Left lung (tissue), 10 donors: ENCODE measurements around the gene PLXDC2. TPM values are rescaled to one million over a fixed set of nuclear protein-coding genes. Genes with fewer than 3 reads are reported as not detected.

Experiments
- ATAC-seq: fragments of 200-7000 bp; cut with Tn5 transposase; one replicate; pipeline ENCODE4 v1.9.1; 2020; ENCODE audit warnings: moderate library complexity
- DNase-seq, 4 donors: peaks; one replicate each; pipeline ENCODE4 v3.0.0-alpha.2; 2013 to 2020
- H3K27ac ChIP-seq, 2 donors: fragments of 200-600 bp; sonication (generic) in 1 of 2; one replicate each; pipeline versions ENCODE4 v1.5.0 to v1.8.0; 2020 to 2021
- H3K27me3 ChIP-seq, 2 donors: fragments of 200-600 bp; sonication (generic) in 1 of 2; one replicate each; pipeline versions ENCODE4 v1.5.0 to v1.8.0; 2020 to 2021
- H3K36me3 ChIP-seq, 2 donors: fragments of 200-600 bp; sonication (generic) in 1 of 2; one replicate each; pipeline versions ENCODE4 v1.5.0 to v1.8.0; 2020 to 2021
- H3K4me1 ChIP-seq, 2 donors: fragments of 200-600 bp; one replicate each; pipeline ENCODE4 v1.8.0; 2021
- H3K4me3 ChIP-seq, 2 donors: fragments of 200-600 bp; sonication (generic) in 1 of 2; one replicate each; pipeline versions ENCODE4 v1.5.0 to v1.8.0; 2020 to 2021; ENCODE audit warnings: mild to moderate bottlenecking in 1 of 2
- H3K9me3 ChIP-seq, 2 donors: fragments of 200-600 bp; sonication (generic) in 1 of 2; one replicate each; pipeline versions ENCODE4 v1.5.0 to v1.8.0; 2020 to 2021
- intact Hi-C, 2 donors: fragments of 100-400 bp; cut with DNase I; formaldehyde crosslinking; loops; one replicate each; pipeline versions ENCODE4 v1.11.2 to v1.14.2; 2022
- polyA plus RNA-seq, 6 donors: library from polyadenylated mRNA; unstranded; fragments of 120-200 nt; gene quantifications; one replicate each; pipeline ENCODE4 v1.2.1, GENCODE V29; 2013; ENCODE audit not compliant: insufficient read length in 6 of 6
- total RNA-seq, 2 donors: library from RNA; stranded (reverse); fragmentation: NEBNext Ultra II Directional; extraction: Animal tissue kit (Norgen Biotek cat#: 25700); gene quantifications; one replicate each; pipeline ENCODE4 v1.2.1, GENCODE V29; 2021
- TF ChIP-seq, protein P1 (sequence below), 2 donors: fragments of 200-600 bp; sonication (generic) in 1 of 2; IDR thresholded peaks; one replicate each; pipeline versions ENCODE4 v1.5.0 to v1.8.0; 2021; ENCODE audit warnings: antibody characterized with exemption in 2 of 2
- donor health status: DM: no; HTN: yes; CAD: no.
- donor health status: DM: no; HTN: no; CAD: no.

Gene PLXDC2
- total and polyA plus RNA-seq, 8 donors = 85.3 to 127 (median 112) TPM

DNA sequence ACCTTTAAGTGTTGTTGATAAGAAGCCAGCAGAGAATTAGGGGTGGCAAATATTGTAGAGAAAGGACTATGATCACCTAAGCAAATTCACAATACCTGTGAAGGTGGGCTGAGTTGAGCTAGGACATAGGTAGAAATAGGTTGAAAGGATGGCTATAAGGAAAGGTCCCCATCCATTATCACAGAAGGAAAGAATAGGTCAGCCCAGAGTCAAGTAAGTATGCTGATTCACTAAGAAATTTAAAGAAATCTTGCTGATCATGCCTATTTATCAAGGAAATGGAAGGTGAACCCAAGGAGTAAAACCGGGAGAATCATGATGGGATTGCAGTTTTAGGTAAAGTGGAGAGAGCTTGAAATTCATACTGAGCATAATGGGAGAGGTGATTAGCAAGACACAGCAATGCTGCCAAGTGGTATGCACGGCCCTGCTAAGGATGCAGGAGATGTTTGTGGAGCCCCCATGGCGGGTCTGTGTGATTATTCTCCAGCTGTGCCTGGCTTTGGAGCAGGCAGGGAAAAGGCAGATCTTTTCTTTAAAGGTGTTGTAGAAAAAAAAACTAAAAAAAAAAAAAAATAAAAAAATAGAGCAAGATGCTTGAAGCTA is 399.4 kb downstream of the PLXDC2 start:
- ATAC-seq = no peak
- Histone ChIP-seq H3K36me3 (peaks cover 0 to 6% of the 10 kb centered on the region in 2 donors), H3K9me3 (no peaks in the 10 kb centered on the region), H3K27ac (no peak overlapping the region), H3K4me1 (no peaks in the 10 kb centered on the region), H3K4me3 (no peak overlapping the region), H3K27me3 (no peaks in the 10 kb centered on the region)
- intact Hi-C loops = no loop called here
- DNase-seq = no peak
- TF ChIP-seq, protein P1, sequence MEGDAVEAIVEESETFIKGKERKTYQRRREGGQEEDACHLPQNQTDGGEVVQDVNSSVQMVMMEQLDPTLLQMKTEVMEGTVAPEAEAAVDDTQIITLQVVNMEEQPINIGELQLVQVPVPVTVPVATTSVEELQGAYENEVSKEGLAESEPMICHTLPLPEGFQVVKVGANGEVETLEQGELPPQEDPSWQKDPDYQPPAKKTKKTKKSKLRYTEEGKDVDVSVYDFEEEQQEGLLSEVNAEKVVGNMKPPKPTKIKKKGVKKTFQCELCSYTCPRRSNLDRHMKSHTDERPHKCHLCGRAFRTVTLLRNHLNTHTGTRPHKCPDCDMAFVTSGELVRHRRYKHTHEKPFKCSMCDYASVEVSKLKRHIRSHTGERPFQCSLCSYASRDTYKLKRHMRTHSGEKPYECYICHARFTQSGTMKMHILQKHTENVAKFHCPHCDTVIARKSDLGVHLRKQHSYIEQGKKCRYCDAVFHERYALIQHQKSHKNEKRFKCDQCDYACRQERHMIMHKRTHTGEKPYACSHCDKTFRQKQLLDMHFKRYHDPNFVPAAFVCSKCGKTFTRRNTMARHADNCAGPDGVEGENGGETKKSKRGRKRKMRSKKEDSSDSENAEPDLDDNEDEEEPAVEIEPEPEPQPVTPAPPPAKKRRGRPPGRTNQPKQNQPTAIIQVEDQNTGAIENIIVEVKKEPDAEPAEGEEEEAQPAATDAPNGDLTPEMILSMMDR (IDR thresholded peaks at IDR 0.05) = no peak

DNA sequence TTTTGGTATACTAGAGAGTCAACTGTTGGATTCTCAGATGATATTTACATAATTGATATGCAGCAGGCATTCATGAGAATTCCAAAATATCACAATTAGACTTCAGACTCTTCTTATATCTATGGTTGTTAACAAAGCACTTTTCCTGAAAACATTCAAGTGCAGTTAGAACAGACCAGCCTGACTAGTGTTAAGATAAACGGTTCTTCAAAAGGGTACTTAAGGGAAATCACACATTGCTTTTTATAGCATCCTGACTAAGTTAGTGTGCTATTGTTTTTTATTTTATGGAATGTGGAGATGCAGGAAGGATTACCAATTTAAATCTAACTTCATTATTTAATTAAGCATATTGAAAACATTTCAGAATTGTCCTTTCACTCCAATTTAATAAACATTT is 405.1 kb downstream of the PLXDC2 start:
- intact Hi-C loops = no loop called here
- no peak for DNase-seq
- TF ChIP-seq, protein P1 (IDR thresholded peaks at IDR 0.05) = no peak
- H3K4me3 ChIP-seq = no peak overlapping the region
- no peaks in the 10 kb centered on the region for H3K27me3 ChIP-seq
- H3K36me3 ChIP-seq = peaks cover 0 to 6% of the 10 kb centered on the region in 2 donors
- H3K9me3 ChIP-seq = no peaks in the 10 kb centered on the region
- H3K4me1 ChIP-seq = no peaks in the 10 kb centered on the region
- H3K27ac ChIP-seq = no peak overlapping the region
- ATAC-seq = no peak

DNA sequence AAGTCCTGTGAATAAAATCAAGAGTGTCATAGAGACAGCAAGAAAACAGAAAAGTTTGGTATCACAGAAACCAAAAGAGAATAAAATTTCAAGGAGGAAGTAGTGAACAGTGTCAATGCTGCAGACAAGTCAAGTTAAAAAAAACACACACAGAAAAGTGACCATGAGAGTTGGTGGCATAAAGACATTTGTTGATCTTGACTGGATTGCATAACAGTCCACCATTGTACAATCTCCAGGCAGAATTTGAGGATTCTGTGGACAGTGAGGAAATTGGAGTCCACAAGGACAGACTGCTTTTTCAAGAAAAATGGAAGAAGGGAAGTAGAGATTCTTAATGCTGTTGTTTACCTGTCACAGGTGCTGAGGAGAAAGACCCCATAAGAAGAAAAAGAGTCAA is 412.5 kb downstream of the PLXDC2 start:
- Histone ChIP-seq H3K36me3 (no peaks in the 10 kb centered on the region), H3K9me3 (no peaks in the 10 kb centered on the region), H3K4me1 (no peaks in the 10 kb centered on the region), H3K27me3 (no peaks in the 10 kb centered on the region), H3K4me3 (no peak overlapping the region), H3K27ac (no peak overlapping the region)
- TF ChIP-seq, protein P1 (IDR thresholded peaks at IDR 0.05) = no peak
- DNase-seq (no peak), ATAC-seq (no peak)
- intact Hi-C loops = no loop called here

DNA sequence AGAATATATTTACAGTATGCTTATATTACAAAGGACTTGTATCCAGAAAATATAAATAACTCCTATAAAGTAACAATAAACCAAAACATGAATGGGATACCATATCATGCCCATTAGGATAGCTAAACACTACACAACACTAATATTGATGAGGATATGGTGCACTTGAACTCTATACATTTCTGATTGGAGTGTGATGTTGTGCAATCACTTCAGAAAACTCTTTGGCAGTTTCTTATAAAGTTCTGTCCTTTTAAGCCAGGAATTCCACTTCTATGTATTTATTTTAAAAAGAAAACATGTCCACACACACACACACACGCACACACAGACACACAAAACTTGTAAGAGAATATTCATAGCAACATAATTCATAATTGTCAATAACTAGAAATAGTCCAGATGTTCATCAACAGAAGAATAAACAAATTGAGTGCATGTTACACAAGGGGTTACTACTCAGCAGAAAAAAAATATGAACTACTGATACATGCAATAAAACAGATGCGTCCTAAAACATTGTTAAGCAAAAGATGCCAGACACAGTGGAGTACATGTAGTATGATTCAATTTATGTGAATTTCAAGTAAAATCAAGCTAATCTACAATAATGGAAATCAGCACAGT is 416.0 kb downstream of the PLXDC2 start:
- Histone ChIP-seq H3K4me3 (no peak overlapping the region), H3K9me3 (no peaks in the 10 kb centered on the region), H3K36me3 (no peaks in the 10 kb centered on the region), H3K27ac (no peak overlapping the region), H3K27me3 (no peaks in the 10 kb centered on the region), H3K4me1 (no peaks in the 10 kb centered on the region)
- DNase-seq (peak in 2 of 4 donors; percentile 33 to 35), ATAC-seq (no peak)
- TF ChIP-seq, protein P1 (IDR thresholded peaks at IDR 0.05) = no peak
- intact Hi-C loops = no loop called here

DNA sequence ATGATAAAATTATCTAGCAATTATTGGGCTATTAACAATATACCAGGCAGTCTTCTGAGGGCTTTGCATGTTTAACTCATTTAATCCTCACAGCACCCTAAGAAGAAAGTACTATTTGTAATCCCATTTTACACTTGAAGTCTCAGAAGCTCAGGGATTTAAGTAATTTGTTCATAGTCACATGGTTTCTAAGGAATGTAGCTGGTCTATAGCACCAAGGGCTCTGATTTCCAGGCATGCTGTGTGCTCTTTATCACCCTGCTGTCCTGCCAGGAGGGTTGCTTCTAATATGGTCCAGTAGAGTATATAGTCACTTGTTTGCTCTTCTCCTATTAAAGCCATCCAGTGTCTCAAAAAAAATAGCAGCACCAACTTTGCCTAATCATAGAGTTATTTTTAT is 417.2 kb downstream of the PLXDC2 start:
- H3K27ac ChIP-seq = no peak overlapping the region
- no peaks in the 10 kb centered on the region for H3K36me3 ChIP-seq
- no peaks in the 10 kb centered on the region for H3K27me3 ChIP-seq
- DNase-seq = no peak
- H3K9me3 ChIP-seq = no peaks in the 10 kb centered on the region
- intact Hi-C loops = no loop called here
- no peaks in the 10 kb centered on the region for H3K4me1 ChIP-seq
- TF ChIP-seq, protein P1 (IDR thresholded peaks at IDR 0.05) = no peak
- H3K4me3 ChIP-seq = no peak overlapping the region
- no peak for ATAC-seq
